Left hindlimb (tissue), 1 donor: ENCODE data around the gene SLC29A2.
"Not testable (repeated sequence)": the region's sequence is repeated elsewhere in the genome, so short reads cannot be mapped to it uniquely, and the experiment has no call there.

Source experiments
- DNase-seq: peaks from one replicate; pipeline ENCODE4 v3.0.0-alpha.2; 2018

The SLC29A2 gene

GRCh38 chr11:66371627-66372415 lies at the start of gene SLC29A2:
Gene SLC29A2, minus strand, starts transcription at chr11:66371760. Its CDS starts 169 bp downstream, at chr11:66371591.
- DNase-seq = peak; percentile 67

- no peak for DNase-seq
These were observed 49.3 kb upstream of the SLC29A2 start, which contains the start of gene NPAS4 for GRCh38 chr11:66420671-66421476. Gene NPAS4, plus strand, starts transcription at chr11:66421035. Its CDS starts 145 bp downstream, at chr11:66421180.

DNA sequence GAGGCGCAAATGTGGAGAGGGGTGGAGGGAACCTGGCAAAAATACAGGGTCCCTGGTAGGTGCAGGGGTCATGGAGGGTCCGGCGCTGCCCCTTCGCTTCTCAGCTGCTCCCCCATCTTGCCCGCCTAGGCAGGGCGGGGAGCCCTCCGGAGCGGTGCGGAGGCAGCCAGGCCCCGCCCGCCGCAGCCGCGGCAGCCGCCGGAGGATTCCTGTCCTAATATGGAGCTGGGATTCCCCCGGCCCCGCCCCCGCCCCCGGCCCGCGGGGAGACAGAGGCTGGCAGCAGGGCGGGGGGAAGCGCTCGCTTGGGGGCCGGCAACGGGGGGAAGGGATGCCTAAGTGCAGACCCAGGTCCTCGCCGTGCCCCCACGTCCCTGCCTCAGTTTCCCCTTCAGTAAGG lies 48.3 kb upstream of the SLC29A2 start:
- no peak for DNase-seq

- DNase-seq = no peak
These were observed 47.4 kb upstream of the SLC29A2 start for GRCh38 chr11:66418986-66419308.

- DNase-seq = peak; percentile 64
These were observed 46.8 kb upstream of the SLC29A2 start for GRCh38 chr11:66418168-66418985.

GRCh38 chr11:66417000-66417399 lies 45.4 kb upstream of the SLC29A2 start:
- DNase-seq = no peak

- no peak for DNase-seq
These were observed 43.9 kb upstream of the SLC29A2 start for GRCh38 chr11:66415423-66415822.

- no peak for DNase-seq
These were observed 42.8 kb upstream of the SLC29A2 start for GRCh38 chr11:66414120-66414934.

DNA sequence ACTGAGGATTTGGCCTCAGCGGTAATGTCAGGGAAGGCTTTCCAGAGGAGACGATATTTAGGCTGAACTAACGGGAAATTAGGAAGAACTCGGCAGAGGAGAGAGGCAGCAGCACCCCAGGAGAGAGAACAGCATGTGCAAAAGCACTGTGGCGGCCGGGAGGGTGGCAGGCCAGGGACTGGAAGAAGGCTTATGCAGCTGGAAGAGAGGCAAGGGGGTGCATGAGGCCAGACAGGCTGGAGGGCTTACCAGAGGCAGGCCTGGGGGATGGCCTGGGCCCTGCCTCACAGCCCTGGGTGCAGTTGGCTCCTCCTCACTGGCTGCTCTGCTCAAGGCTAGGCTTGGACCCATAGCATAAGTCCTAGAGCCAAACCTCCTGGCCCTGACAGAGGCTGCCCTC lies 41.6 kb upstream of the SLC29A2 start:
- no peak for DNase-seq

- DNase-seq = no peak
These were observed 40.5 kb upstream of the SLC29A2 start for GRCh38 chr11:66412110-66412509.

- no peak for DNase-seq
These were observed 39.8 kb upstream of the SLC29A2 start for GRCh38 chr11:66411323-66411722.

GRCh38 chr11:66410191-66410590 lies 38.6 kb upstream of the SLC29A2 start:
- DNase-seq = no peak

DNA sequence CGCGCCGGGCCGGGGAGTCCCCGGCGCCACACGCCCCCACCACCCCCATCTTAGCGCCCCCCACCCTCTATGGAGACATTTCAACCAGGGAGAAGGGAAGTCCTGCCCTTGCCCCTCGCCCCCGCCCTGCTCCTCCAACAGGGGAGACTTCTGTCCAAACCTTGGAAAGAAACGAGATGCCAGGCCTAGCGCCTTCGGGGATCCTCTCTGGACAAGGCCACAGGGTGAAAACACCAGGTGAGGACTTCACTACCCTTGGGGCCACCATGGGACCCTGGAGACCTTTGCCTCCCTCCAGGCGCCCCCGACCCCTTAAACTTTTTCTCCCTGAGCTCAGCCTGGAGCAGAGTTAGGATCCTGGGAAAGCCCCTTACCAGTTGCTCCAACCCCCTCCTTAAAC lies 37.7 kb upstream of the SLC29A2 start:
- no peak for DNase-seq

GRCh38 chr11:66408488-66409214 lies 37.1 kb upstream of the SLC29A2 start:
- peak; percentile 89 for DNase-seq

- DNase-seq = no peak
These were observed 36.1 kb upstream of the SLC29A2 start for GRCh38 chr11:66407651-66408050.

- no peak for DNase-seq
These were observed 22.4 kb upstream of the SLC29A2 start for GRCh38 chr11:66393954-66394353.

- no peak for DNase-seq
These were observed 19.8 kb upstream of the SLC29A2 start for GRCh38 chr11:66391322-66391721.

DNA sequence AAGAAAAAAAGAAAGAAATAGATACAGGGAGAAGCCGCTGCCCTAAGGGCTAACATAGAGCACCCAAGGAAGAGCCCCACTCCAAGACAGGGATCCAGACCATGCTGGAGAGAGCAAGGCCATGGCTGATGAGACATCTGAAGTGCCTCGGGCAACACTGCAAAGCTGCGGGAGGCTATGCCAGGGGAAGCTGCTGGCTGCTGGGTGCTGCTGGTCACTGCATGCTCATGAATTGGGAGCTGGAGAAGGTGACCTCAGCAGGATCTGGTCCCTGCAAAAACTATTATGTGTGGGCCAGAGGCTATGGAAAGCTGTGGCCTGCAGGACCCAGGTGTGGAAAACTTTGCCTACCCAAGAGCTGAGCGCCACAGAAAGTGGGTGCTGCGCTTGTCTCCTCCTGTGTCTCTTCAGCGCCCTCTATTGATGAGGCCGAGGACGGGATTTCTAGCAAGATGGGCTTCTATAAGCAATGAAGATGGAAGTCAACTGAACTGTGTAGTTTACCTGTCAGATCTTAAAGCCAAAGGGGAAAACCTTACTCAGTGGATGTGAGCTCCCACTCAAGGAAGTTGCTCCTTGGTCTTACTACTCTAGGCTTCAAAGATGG lies 17.3 kb upstream of the SLC29A2 start:
- no peak for DNase-seq

DNA sequence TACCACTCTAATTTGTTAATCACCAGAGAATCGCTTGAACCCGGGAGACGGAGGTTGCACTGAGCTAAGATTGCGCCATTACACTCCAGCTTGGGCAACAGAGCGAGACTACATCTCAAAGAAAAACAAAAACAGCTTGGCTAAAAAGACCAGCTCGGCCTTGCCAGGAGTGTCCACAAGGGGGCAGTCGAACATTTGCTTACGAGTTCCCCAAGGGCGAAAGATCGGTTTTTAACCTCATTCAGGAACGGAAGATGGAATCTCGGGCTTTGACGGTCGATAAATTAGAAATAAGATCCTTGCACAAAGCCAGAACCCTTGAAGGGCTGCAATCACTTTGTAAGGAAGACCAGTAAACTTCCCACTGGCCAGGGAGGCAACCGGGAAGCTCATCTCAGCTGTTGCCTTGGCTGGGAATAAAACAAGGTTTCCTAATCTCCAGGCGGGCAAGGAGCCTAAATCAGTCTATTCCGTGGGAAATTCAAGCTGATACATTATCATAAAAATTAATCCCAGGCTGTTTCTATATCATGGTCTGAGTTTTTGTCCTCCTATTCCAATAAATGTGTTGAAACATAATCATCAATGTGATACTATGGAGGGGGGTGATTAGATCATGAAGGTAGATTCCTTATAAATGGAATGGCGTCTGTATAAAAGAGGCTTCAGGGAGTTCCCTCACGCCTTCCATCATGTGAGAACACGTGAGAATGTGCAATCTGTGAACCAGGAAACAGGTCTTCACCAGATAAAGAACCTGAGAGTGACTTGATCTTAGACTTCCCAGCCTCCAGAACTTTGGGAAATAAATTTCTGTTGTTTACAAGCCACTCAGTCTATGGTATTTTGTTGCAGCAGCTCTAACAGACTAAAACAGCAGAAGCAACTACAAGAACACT lies 14.9 kb upstream of the SLC29A2 start:
- DNase-seq = peak; percentile 74

GRCh38 chr11:66384316-66384715 lies 12.8 kb upstream of the SLC29A2 start:
- not testable (repeated sequence) for DNase-seq
